Lower lobe of right lung (tissue), 2 donors: ENCODE results near the gene KPNA2. TPM values are rescaled to one million over a fixed set of nuclear protein-coding genes. Genes with fewer than 3 reads are reported as not detected.
"Not testable (repeated sequence)": the region's sequence is repeated elsewhere in the genome, so short reads cannot be mapped to it uniquely, and the experiment has no call there.

ENCODE experiments used
- ATAC-seq, 2 donors: fragments of 200-7000 bp; cut with Tn5 transposase; one replicate each; pipeline ENCODE4 v1.9.1; 2020 to 2022; ENCODE audit warnings: mild to moderate bottlenecking in 2 of 2, moderate library complexity in 2 of 2
- DNase-seq: peaks from one replicate; pipeline ENCODE4 v3.0.0-alpha.2; 2020
- H3K27ac ChIP-seq: fragments of 200-600 bp; one replicate; pipeline ENCODE4 v1.8.0; 2022
- H3K27me3 ChIP-seq: fragments of 200-600 bp; one replicate; pipeline ENCODE4 v1.8.0; 2022; ENCODE audit warnings: low read depth
- H3K36me3 ChIP-seq: fragments of 200-600 bp; one replicate; pipeline ENCODE4 v1.8.0; 2022; ENCODE audit warnings: mild to moderate bottlenecking
- H3K4me1 ChIP-seq: fragments of 200-600 bp; one replicate; pipeline ENCODE4 v1.8.0; 2022
- H3K4me3 ChIP-seq: fragments of 200-600 bp; one replicate; pipeline ENCODE4 v1.8.0; 2022; ENCODE audit warnings: mild to moderate bottlenecking
- H3K9me3 ChIP-seq: fragments of 200-600 bp; one replicate; pipeline ENCODE4 v1.8.0; 2022
- intact Hi-C: fragments of 100-400 bp; cut with DNase I; formaldehyde crosslinking; loops from one replicate; pipeline ENCODE4 v1.11.0; 2022
- total RNA-seq: library from RNA; stranded (reverse); fragmentation: NEBNext Ultra II Directional; extraction: Animal tissue kit (Norgen Biotek cat#: 25700); gene quantifications from one replicate; pipeline ENCODE4 v1.2.1, GENCODE V29; 2021
- TF ChIP-seq, protein P1 (sequence below): fragments of 200-600 bp; IDR thresholded peaks from one replicate; pipeline ENCODE4 v1.8.0; 2022; ENCODE audit warnings: antibody characterized with exemption, mild to moderate bottlenecking
- donor health status: DM: no; HTN: yes; CAD: no; lungs with severe emphysema.

The KPNA2 gene
- total RNA-seq, 1 donor from 2014 or later, result 23.4 TPM

DNA sequence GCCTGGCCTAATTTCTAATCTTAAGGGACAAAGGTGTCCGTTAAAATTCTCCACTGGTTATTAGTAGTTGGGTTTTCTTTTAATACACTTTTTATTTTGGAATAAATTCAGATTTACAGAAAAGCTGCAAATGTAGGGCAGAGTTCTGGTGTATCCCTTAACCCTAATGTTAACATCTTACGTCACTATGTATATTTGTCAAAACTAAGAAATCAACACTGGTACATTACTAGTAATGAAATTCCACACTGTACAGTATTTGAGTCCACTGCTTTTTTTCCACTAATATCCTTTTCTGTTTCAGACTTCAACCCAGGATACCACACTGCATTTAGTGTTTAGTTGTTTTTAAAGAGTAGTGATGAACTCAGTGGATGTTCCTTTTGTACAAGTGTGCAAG lies 18.7 kb upstream of the KPNA2 start:
- no peak for ATAC-seq
- H3K9me3 ChIP-seq, result no peaks in the 10 kb centered on the region
- intact Hi-C loops, result no loop called here

DNA sequence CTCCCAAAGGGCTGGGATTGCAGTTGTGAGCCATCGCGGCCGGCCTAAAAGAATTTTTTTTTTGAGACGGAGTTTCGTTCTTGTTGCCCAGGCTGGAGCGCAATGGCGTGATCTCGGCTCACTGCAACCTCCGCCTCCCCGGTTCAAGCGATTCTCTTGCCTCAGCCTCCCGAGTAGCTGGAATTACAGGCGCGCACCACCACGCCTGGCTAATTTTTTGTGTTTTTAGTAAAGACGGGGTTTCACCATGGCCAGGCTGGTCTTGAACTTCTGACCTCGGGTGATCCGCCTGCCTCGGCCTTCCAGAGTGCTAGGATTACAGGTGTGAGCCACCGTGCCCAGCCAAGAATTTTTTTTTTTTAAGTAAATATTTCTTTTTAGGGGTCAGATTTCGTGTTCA lies 17.0 kb upstream of the KPNA2 start:
- H3K27me3 ChIP-seq, H3K27ac ChIP-seq, DNase-seq, H3K36me3 ChIP-seq, ATAC-seq, H3K9me3 ChIP-seq, H3K4me3 ChIP-seq, intact Hi-C loops, H3K4me1 ChIP-seq: not testable (repeated sequence)

More for the DNA sequence above, 18.7 kb upstream of the KPNA2 start:
- Histone ChIP-seq H3K27ac (no peak overlapping the region), H3K4me1 (peaks cover 6% of the 10 kb centered on the region), H3K4me3 (no peak overlapping the region), H3K36me3 (no peaks in the 10 kb centered on the region), H3K27me3 (no peaks in the 10 kb centered on the region)
- TF ChIP-seq, protein P1, sequence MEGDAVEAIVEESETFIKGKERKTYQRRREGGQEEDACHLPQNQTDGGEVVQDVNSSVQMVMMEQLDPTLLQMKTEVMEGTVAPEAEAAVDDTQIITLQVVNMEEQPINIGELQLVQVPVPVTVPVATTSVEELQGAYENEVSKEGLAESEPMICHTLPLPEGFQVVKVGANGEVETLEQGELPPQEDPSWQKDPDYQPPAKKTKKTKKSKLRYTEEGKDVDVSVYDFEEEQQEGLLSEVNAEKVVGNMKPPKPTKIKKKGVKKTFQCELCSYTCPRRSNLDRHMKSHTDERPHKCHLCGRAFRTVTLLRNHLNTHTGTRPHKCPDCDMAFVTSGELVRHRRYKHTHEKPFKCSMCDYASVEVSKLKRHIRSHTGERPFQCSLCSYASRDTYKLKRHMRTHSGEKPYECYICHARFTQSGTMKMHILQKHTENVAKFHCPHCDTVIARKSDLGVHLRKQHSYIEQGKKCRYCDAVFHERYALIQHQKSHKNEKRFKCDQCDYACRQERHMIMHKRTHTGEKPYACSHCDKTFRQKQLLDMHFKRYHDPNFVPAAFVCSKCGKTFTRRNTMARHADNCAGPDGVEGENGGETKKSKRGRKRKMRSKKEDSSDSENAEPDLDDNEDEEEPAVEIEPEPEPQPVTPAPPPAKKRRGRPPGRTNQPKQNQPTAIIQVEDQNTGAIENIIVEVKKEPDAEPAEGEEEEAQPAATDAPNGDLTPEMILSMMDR, result no peak
- no peak for DNase-seq

DNA sequence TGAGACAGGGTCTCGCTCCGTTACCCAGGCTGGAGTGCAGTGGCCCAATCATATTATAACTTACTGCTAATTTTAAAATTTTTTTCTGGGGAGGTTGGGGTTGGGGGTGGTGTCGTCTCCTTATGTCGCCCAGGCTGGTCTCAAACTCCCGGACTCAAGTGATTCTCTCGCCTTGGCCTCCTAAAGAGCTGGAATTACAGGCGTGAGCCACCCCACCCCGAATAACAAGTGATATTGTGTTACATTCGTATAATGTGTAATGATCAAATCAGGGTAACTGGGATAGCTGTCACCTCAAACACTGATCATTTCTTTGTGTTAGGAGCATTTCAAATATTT lies 16.2 kb upstream of the KPNA2 start:
- no peaks in the 10 kb centered on the region for H3K27me3 ChIP-seq
- ATAC-seq, result no peak
- intact Hi-C loops, result no loop called here
- peaks cover 6% of the 10 kb centered on the region for H3K4me1 ChIP-seq
- H3K4me3 ChIP-seq, result peak overlapping the region; percentile 77
- H3K9me3 ChIP-seq, result no peaks in the 10 kb centered on the region
- H3K27ac ChIP-seq, result no peak overlapping the region
- DNase-seq, result no peak
- TF ChIP-seq, protein P1, result no peak
- H3K36me3 ChIP-seq, result no peaks in the 10 kb centered on the region

DNA sequence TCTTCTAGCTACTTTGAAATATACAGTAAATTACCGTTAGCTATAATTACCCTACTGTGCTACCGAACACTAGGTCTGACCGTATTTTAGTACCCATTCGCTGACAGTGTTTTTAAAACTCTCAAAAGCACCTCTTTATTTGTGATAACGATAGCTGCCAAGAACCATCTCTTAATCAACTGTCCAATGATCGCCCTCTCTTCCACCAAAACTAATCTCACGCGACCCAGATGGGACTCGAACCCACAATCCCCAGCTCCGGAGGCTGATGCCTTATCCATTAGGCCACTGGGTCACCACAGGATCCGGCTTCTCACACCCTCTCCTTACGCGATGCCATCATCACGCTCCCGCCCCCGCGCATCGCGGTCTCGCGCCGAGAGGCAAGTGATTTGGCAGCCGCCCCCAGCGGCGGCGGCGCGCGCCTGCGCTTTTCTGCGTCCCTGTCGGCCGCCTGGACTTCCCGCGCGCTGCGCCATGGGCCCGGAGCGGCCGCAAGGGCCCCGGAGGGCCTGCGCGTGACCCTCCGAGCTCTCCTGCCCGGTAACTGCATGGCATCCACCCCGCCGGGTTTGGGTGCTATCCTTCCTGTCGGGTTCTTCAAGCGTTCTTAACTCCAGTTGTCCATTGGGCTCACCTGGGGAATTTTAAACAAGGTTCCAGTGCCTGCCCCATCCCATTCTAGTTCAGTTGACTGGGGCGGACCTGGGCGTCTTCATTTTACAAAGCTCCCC lies 15.7 kb upstream of the KPNA2 start:
- intact Hi-C loops, result no loop called here

DNA sequence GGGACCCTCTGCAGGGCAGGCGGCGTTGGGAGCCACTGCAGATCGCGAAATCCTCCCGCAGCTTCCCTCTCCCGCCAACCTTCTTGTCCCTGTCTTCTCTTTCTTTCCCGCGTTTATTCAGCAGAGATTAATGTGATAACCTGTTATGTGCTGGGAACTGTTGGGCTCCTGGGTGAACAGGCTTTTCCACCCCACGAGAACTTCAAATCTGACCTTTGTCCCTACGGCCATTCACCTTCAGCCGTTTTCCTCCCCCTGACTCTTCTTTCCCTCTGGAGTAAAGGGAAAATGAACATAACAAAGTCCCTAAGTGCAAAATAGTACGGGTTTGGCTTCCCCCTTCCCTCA lies 15.2 kb upstream of the KPNA2 start:
- H3K36me3 ChIP-seq, result no peaks in the 10 kb centered on the region
- peak overlapping the region; percentile 77 for H3K4me3 ChIP-seq
- peak overlapping the region; percentile 92 for H3K27ac ChIP-seq
- H3K27me3 ChIP-seq, result no peaks in the 10 kb centered on the region
- H3K9me3 ChIP-seq, result no peaks in the 10 kb centered on the region
- peak in 1 of 2 donors; percentile 4 for ATAC-seq
- peaks cover 6% of the 10 kb centered on the region for H3K4me1 ChIP-seq
- TF ChIP-seq, protein P1, result no peak
- DNase-seq, result no peak
- intact Hi-C loops, result no loop called here

More for the DNA sequence above, 15.7 kb upstream of the KPNA2 start:
- Histone ChIP-seq H3K27me3 (no peaks in the 10 kb centered on the region), H3K4me1 (peaks cover 6% of the 10 kb centered on the region), H3K27ac (peak overlapping the region; percentile 92), H3K36me3 (no peaks in the 10 kb centered on the region), H3K4me3 (peak overlapping the region; percentile 77), H3K9me3 (no peaks in the 10 kb centered on the region)
- TF ChIP-seq, protein P1, result peak; percentile 63
- ATAC-seq (peak; percentile 98), DNase-seq (peak; percentile 96)

DNA sequence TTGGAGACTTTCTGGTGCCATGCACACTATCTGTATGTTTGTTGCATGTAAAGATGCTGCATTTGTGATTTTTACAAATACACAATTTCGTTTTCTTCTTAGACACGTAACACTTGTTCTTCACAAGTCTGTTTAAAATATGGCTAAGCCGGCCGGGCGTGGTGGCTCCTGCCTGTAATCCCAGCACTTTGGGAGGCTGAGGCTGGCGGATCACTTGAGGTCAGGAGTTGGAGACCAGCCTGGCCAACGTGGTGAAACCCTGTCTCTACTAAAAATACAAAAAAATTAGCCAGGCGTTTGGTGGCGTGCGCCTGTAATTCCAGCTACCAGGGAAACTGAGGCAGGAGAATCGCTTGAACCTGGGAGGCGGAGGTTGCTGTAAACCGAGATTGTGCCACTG lies 14.7 kb upstream of the KPNA2 start:
- DNase-seq, H3K27me3 ChIP-seq, H3K9me3 ChIP-seq, H3K36me3 ChIP-seq, ATAC-seq, H3K4me1 ChIP-seq, intact Hi-C loops: not testable (repeated sequence)
- peak overlapping the region; percentile 92 for H3K27ac ChIP-seq
- H3K4me3 ChIP-seq, result peak overlapping the region; percentile 77
